NOMO-1 (cell line): Measurements from ENCODE around the gene PEAK3.
A peak's percentile ranks its signal among the peaks of the same experiment; 100 is the strongest.

Experiments used
- DNase-seq, 2 experiments: peaks; one replicate each; lab custom pipeline; 2025; ENCODE audit not compliant: unreplicated experiment in 2 of 2; lab: John Stamatoyannopoulos, UW

Gene PEAK3

DNA sequence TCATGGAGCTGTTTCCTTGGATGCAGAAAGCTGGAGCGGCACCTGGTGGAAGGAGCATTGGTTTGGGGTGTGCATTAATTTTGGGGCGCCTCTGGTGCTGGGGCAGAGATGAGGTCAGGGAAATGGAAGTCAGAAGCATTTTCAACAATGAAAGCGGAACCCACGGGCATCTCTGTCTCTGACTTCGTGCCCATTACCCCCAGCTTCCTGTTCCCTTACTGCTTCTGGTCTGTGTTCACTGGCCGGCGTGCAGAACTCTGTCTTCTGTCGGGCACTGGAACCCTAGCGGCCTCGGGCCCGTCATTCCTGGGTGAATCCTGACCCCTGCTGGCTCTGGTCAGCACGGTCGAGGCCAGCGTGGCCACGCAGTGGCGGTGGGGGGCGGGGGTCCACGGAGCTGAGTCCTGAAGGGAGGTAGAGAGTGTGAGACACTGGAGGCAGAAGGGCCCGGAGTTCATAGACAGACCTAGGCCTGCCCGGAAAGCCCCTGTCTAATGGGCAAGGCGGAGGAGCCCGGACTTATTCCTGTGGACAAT lies 33.9 kb upstream of the PEAK3 start:
- DNase-seq, result peak; percentile 85 to 92

DNA sequence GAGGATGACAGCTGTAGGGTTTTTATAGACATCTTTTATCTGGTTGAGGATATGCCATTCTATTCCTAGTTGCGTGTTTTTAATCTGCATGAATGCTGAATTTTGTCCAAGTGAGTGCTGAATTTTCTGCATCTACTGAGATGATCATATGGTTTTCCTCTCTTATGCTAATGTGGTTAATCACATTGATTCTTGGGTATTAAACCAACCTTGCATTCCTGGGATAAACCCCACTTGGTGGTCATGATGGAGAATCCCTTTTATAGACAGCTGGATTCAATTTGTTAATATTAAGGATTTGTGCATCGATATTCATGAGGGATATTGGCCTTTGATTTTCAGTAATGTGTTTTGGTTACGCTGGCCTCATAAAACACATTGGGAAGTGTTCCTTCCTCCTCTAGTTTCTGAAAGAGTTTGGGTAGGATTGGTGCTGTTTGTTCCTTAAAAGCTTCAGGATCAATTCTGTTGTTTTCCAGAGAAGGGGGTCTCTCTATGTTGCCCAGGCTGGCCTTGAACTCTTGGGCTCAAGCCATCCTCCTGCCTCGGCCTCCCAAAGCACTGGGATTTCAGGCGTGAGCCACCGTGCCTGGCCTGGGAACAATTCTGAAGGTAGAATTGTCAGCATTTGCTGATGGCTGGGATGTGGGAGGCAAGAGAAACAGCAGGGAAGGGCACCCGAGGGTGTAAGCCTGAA lies 33.3 kb upstream of the PEAK3 start:
- DNase-seq, result no peak

DNA sequence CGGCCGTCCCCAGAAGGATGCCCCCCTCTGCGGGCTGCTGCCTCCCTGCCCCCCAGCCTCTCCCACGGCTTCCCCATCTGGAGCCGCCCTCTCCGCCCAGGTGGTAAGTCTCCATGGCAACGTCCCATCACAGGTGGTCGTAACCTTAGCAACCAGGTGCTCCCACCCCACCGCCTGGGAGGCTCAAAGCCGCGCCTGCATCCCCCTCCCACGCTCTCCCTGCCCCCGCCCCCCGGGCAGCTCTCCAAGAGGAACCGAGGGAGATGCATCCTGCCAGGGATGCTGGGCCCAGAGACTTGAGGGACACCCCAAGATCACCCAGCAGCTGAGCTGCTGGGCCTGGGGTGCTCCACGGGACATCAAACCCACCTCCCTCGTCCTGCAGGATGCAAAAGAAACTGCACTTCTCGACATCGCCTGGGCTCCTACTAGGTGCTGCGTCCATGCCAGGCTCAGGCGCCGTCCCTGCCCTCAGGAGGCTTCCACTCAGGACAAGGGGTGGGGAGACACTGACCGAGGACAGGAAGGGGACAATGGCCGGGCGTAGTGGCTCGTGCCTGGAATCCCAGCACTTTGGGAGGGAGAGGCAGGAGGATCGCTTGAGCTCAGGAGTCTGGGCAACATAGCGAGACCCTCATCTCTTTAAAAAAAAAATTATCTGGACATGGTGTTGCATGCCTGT lies 31.0 kb upstream of the PEAK3 start:
- no peak for DNase-seq

GRCh38 chr19:2311093-2311492 lies 29.1 kb upstream of the PEAK3 start:
- no peak for DNase-seq

DNA sequence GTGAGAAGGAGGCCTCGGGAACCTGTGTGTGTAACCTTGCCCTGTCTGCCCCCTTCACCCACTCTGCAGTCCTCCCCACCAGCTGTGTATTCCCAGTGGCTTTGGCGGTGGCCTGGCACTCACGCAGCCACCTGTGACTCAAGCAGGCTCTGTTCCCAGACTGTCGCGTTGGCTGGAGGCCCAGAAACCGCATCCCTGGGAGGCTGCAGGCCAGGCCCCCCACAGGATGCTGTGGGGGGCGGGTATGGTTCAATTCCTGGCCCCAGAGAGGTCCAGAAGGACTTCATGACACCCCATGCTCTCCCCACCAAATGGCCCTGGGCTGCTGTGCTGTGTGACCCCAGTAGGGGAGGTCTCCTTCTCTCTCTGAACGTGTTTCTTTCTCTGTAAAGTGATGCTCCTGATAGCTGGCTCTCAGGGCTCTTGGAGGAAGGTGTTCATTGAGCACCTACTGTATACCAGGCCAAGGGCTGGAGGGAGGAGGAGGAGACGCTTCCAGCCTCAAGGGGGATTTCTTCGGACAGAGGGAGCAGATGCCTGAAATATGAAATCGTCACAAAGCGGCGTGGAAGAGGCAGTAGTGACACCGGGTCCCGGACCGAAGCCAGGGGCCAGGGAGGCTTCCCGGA lies 27.9 kb upstream of the PEAK3 start:
- DNase-seq, result no peak

DNA sequence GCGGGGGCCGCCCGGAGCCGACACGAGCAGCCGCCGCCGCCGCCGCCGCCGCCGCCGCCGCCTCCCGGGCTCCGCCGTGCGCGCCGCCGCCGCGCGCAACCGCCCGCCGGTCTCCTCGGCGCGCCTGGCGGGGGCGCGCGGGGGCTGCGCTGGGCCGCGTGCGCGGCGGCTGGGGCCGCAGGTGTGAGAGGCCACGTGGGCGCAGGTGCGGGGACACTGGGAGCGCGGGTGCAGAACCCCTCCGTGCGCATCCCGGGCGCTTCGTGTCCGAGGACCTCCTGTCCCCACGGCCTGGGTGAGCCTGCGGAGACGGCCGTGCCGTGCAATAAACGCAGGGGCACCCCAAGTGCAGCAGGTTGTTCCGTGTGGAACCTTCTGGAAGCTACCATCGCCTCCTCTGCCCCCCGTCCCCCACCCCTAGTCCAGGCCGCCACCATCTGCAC lies 26.2 kb upstream of the PEAK3 start, which contains the start of gene LINGO3:
Gene LINGO3 (minus strand): TSS at position 41 of the 443 bp plus-strand sequence. CDS start 16,378 bp downstream, outside the sequence.
- no peak for DNase-seq

- DNase-seq, result no peak
Measured at GRCh38 chr19:2307518-2308012, 25.6 kb upstream of the PEAK3 start.

DNA sequence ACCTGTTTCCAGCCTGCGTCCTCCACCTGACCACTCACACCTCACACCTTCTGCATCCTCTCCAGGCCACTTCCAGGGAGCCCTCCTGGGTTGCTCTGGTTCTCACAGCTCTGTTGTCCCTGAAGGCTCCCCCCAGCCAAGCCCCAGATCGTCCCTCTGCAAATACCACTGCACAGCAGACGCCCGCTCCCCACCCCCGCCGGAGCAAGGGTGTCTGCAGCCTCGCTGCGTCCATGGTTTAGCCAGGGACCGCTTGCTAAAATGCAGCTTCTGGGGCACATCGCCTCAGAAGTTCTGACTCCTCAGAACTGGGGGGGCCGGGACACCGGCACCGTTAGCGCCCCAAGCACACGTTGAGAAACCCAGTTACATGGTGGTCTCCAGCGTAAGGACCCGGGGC lies 25.0 kb upstream of the PEAK3 start:
- DNase-seq, result no peak

- no peak for DNase-seq
Measured at GRCh38 chr19:2306281-2306806, 24.4 kb upstream of the PEAK3 start.

- DNase-seq, result no peak
Measured at GRCh38 chr19:2305452-2306280, 23.7 kb upstream of the PEAK3 start.

GRCh38 chr19:2303211-2303798 lies 21.3 kb upstream of the PEAK3 start:
- DNase-seq, result no peak

DNA sequence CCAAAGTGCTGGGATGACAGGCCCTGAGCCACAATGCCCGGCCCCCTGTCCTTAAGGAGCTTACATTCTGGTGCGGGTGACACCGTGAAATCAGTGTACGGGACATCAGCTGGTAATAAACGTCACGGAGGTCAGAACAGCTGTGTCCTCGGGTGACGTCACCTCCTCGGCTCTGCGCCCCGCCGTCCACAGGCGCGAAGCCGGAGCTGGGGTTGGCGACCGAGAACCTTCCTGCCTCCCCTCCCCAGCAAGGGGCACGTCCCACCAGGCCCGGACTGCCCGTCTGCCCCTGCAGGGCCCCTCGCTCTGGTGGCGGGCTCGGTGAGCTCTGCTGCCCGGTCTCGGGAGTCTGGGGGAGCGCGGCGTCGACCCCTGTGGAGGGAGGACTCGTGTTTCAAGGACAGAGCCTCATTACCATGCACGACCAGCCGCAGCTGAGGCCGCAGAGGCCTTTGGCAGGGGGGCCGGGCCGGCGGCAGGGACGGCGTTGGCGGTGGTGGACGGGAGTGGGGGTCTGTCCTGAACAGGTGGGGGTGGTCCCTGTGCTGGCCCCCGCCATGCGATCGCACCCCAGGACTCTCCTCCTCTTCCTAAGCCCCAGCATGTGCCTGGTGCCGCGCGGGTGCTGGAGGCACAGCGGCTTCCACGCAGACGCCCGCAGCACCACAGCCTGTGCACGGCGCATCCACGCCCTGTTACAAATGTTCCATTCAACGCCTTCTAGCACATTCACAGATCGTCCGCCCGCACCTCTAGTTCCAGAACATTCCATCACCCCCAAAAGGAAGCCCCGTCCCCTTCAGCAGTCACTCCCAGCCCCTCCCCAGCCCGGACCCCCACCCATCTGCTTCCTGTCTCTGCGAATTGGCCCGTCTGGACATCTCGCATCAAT lies 20.6 kb upstream of the PEAK3 start:
- DNase-seq, result peak in 1 of 2 experiments; percentile 22

DNA sequence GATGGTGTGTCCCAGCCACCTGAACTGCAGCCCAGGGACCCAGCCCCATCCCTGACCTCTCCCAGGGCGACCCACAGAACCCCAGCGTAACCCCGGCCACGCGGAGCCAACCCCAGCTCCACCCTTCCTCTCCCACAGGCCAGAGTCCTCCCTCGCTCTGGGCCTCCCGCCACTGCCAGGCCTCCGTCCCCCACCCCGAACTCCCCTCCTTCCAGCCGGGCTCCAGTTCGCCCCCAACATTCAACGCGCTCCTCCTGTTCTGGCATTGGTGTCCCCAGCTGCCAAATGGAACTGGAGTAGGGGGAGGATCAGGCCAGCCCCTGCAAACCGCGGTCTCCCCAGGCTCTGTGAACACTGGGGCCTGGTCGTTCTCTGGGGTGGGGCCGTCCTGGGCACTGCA lies 18.6 kb upstream of the PEAK3 start:
- DNase-seq, result no peak

- DNase-seq, result no peak
Measured at GRCh38 chr19:2296141-2296540, 14.2 kb upstream of the PEAK3 start.

DNA sequence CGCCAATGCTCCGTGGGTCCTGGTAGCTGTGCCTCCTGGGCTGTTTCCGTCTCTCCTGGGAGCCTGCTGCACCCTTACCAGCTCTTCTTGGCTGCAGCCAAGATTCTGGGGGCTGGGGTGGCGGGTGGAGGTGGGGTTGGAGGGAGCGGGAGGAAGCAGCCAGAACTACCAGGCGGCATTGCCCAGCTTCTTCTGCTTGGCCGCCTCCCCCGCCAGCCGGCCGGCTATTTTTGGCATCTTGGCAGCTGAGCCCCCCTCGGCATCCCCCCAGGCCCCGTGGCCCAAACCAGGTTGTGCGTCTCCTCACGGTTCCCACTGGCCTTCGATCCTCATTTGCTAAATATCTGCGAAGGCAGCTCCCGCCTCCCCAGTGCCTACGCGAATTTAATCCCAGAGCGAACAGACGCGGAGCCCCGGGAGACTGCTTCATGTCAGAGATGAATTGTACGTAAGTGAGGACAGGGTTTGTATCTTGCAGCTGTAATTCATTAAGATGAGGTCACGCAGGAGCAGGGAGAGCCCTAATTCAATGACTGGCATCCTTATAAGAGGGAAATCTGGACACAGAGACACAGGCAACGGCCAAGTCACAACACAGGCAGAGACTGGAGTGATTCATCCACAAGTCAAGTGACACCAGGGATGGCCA lies 12.8 kb upstream of the PEAK3 start:
- no peak for DNase-seq

DNA sequence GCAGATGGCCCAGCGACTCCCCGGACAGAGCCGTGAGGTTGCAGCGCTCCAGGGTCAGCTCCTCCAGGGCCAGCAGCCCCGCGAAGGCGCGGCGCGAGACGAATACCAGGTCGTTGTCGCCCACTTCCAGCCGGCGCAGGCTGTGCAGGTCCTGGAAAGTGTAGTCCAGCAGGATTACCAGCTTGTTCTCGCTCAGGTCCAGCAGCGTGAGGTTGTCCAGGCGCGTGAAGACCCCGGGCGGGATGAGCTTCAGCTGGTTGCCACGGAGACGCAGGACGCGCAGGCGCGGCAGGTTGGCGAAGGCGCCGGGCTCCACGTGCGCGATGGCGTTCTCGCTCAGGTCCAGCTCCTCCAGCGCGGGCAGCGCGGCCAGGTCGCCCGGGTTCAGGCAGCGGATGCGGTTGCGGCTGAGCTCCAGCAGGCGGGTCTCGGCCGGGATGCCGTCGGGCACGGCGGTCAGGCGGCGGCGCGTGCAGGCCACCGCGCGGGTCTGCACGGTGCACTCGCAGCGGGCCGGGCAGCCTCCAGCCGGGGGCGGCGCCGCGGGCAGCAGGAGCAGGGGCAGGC lies 9.3 kb upstream of the PEAK3 start:
- DNase-seq, result no peak

- DNase-seq, result no peak
Measured at GRCh38 chr19:2290441-2291184, 8.6 kb upstream of the PEAK3 start.
